ENCODE results near the gene DSCAM. TPM values are rescaled to one million over a fixed set of nuclear protein-coding genes. Genes with fewer than 3 reads are reported as not detected.

Gene DSCAM
- total RNA-seq, 6 experiments from 2014 or later: 1.0 to 1.3 (median 1.1) TPM

GRCh38 chr21:40796464-40796863 lies 50.5 kb downstream of the DSCAM start:
- no peak for DNase-seq
- Mint-ChIP-seq H3K9me3 (peaks cover 37% of the 10 kb centered on the region), H3K4me3 (no peak overlapping the region; the same call in 1 of the 2 replicates)

GRCh38 chr21:40795313-40795712 lies 51.6 kb downstream of the DSCAM start:
- no peak for DNase-seq
- H3K4me3 Mint-ChIP-seq: no peak overlapping the region
- TF ChIP-seq CTCF (IDR thresholded peaks at IDR 0.05): no peak
- H3K27ac Mint-ChIP-seq: no peak overlapping the region
- H3K36me3 Mint-ChIP-seq (ENCODE audit: low read depth): peaks cover 16% of the 10 kb centered on the region
- peaks cover 30% of the 10 kb centered on the region for H3K9me3 Mint-ChIP-seq
- H3K27me3 Mint-ChIP-seq (ENCODE audit: insufficient read depth): peaks cover 3% of the 10 kb centered on the region; the same call in 1 of the 2 replicates
- peaks cover 48% of the 10 kb centered on the region for H3K4me1 Mint-ChIP-seq (ENCODE audit: low read depth)

More at GRCh38 chr21:40796464-40796863, 50.5 kb downstream of the DSCAM start:
- peaks cover 3% of the 10 kb centered on the region; the same call in 1 of the 2 replicates for H3K27me3 Mint-ChIP-seq (ENCODE audit: insufficient read depth)
- H3K27ac Mint-ChIP-seq: peak overlapping the region; percentile 67
- H3K4me1 Mint-ChIP-seq (ENCODE audit: low read depth): peaks cover 48% of the 10 kb centered on the region
- H3K36me3 Mint-ChIP-seq (ENCODE audit: low read depth): peaks cover 25% of the 10 kb centered on the region
- no peak for TF ChIP-seq CTCF (IDR thresholded peaks at IDR 0.05)

GRCh38 chr21:40792691-40793456 lies 54.1 kb downstream of the DSCAM start:
- Mint-ChIP-seq H3K9me3 (peaks cover 20% of the 10 kb centered on the region), H3K4me1 (ENCODE audit: low read depth) (peaks cover 47% of the 10 kb centered on the region), H3K27ac (peak overlapping the region; percentile 9; the same call in 1 of the 2 replicates), H3K4me3 (no peak overlapping the region), H3K27me3 (ENCODE audit: insufficient read depth) (peaks cover 3% of the 10 kb centered on the region; the same call in 1 of the 2 replicates), H3K36me3 (ENCODE audit: low read depth) (peaks cover 1% of the 10 kb centered on the region; the same call in 1 of the 2 replicates)
- DNase-seq: peak; percentile 38
- TF ChIP-seq CTCF (IDR thresholded peaks at IDR 0.05): no peak

GRCh38 chr21:40788635-40789034 lies 58.3 kb downstream of the DSCAM start:
- H3K4me3 Mint-ChIP-seq: no peak overlapping the region
- H3K27me3 Mint-ChIP-seq (ENCODE audit: insufficient read depth): peaks cover 3% of the 10 kb centered on the region; the same call in 1 of the 2 replicates
- H3K27ac Mint-ChIP-seq: no peak overlapping the region
- DNase-seq: no peak
- peaks cover 12% of the 10 kb centered on the region; the same call in 1 of the 2 replicates for H3K9me3 Mint-ChIP-seq
- H3K4me1 Mint-ChIP-seq (ENCODE audit: low read depth): peaks cover 26% of the 10 kb centered on the region
- no peak for TF ChIP-seq CTCF (IDR thresholded peaks at IDR 0.05)
- H3K36me3 Mint-ChIP-seq (ENCODE audit: low read depth): no peaks in the 10 kb centered on the region; the same call in 1 of the 2 replicates

- no peak for TF ChIP-seq CTCF (IDR thresholded peaks at IDR 0.05)
- 0 out of 2 replicates have a peak, but pooled peaks cover 4% of the 10 kb centered on the region for H3K36me3 Mint-ChIP-seq (ENCODE audit: low read depth)
- H3K9me3 Mint-ChIP-seq: no peaks in the 10 kb centered on the region
- no peaks in the 10 kb centered on the region for H3K27me3 Mint-ChIP-seq (ENCODE audit: insufficient read depth)
- no peak for DNase-seq
- no peak overlapping the region for H3K27ac Mint-ChIP-seq
- peaks cover 14% of the 10 kb centered on the region for H3K4me1 Mint-ChIP-seq (ENCODE audit: low read depth)
- no peak overlapping the region for H3K4me3 Mint-ChIP-seq
Measured at GRCh38 chr21:40783404-40783803, 63.6 kb downstream of the DSCAM start.

All from HFFc6 (cell line).